Esophagus mucosa (tissue), 1 donor: ENCODE data around the gene CDH12. TPM values are rescaled to one million over a fixed set of nuclear protein-coding genes. Genes with fewer than 3 reads are reported as not detected.
"Not testable (repeated sequence)": the region's sequence is repeated elsewhere in the genome, so short reads cannot be mapped to it uniquely, and the experiment has no call there.

Experiments
- ATAC-seq: fragments of 200-7000 bp; cut with Tn5 transposase; one replicate; pipeline ENCODE4 v1.9.1; 2020
- total RNA-seq: library from RNA; stranded (reverse); gene quantifications from one replicate; pipeline ENCODE4 v1.2.4, GENCODE V29; 2023
- donor health status: DM: yes; HTN: yes; CAD: no.

CDH12 gene
- total RNA-seq, 1 donor from 2014 or later, result not detected

GRCh38 chr5:22431406-22431805, 421.7 kb downstream of the CDH12 start:
- ATAC-seq, result no peak

DNA sequence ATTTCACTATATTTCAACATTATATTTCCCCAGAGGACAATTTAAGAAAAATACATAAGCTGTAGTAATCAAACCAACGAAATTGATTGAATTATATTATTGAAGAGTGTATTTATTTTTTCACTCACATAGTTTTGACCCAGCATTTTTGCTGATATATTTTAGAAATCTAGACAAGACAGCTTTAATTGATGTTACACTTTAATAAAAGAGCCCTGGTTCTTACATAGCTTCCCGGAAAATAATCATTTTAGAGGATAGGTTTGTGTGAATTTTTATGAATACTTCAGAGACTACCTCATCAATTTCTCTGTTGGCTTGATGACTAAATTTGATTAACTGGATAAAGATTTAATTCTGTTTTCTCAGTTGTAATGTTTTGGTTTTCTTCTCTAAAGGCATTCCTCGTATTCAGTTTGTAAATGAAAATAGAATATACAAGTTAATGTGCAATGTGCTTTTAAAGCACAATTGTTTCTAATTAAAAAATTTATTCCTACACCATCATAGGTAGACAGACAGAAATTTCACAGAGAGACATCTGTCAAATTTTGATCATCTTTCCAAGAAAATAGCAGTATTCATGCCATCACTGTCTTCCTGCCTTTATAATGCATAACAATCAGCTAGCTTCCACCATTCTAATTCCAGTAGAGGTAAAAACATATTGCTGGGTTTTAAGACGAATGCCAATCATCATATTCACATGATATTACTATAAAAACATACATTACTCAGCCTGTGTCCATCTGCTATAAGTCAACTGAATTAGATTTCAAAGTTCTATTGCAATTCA, 441.4 kb downstream of the CDH12 start:
- ATAC-seq, result no peak

DNA sequence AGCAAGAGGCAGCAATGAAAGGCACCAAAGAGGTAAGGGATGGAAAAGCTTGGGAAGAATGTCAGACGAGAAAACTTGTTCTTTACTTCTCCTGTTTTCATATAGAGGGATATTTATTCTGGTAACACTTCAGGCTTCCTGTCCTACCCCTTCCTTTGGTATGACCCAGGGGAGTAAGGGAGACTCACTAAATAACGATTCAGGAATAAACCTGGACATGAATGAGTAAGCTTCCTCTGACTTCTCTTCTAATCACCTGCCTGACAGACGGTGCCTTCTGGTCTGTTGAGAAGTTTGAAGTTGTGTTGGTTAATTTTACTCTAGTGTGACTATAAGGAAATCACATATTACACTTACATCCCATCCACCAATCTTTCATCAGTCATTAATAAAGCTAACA, 461.2 kb downstream of the CDH12 start:
- no peak for ATAC-seq

GRCh38 chr5:22390888-22391287, 462.3 kb downstream of the CDH12 start:
- ATAC-seq, result no peak

DNA sequence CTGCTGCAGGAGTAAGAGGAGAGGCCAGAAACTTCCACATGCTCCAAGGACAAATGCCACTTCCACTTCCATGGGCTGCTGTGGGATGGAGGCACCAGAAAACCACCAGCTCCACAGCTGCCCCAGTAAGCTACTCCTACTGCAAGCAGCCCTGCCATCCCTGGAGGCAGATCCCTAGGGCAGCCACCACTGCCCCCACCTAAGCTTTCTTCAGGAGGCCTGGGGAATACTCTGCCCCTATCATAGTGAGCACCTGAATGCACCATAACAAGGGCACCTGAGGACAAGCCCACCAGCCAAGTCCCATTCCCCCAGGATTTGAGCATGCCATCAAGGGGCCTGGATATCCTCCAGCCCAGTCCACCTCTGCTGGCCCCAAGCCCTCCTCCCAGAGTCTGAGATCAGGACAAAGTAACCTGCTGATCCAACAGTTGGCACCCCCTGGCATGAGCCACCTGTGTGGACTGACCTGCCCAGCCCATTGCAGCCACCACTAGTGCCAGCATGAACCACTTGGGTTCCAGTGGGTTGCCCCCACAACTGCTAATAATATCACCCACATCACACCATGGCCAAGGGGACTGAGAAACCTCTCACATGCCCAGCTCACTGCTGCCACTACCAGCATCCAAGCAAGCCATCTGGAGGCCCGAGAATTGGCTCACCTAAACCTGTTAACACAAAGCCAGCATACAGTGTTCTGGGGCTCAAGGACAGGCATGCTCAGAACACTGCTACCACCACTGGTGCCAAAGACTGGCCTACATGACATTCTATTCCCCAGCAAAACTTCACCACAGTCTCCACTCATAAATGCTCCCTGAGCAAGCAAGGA, 480.1 kb downstream of the CDH12 start:
- ATAC-seq, result no peak

GRCh38 chr5:22372376-22372775, 480.8 kb downstream of the CDH12 start:
- no peak for ATAC-seq

GRCh38 chr5:22354956-22355355, 498.2 kb downstream of the CDH12 start:
- no peak for ATAC-seq

- ATAC-seq, result no peak
Measured at GRCh38 chr5:22352493-22352892, 500.7 kb downstream of the CDH12 start.

GRCh38 chr5:22351178-22351577, 502.0 kb downstream of the CDH12 start:
- ATAC-seq, result no peak

- ATAC-seq, result no peak
Measured at GRCh38 chr5:22348027-22348426, 505.1 kb downstream of the CDH12 start.

DNA sequence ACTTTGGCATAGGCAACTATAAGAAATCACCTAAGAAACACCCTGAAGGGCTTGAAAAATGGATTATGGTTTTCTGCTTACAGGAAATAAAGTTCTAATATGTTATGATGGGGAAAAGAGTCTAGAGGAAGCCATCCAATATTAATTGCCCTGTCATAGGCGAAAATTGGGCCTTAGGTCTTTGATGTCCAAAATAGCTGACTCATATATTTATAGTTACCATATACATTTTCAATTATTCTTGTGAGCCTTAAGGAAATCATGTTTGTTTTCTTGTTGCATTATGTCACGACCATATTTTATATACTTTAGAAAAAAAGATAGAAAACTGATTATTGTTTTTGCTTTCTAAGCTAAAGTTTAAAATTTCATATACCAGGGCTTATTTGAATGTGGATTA, 509.1 kb downstream of the CDH12 start:
- ATAC-seq, result no peak

DNA sequence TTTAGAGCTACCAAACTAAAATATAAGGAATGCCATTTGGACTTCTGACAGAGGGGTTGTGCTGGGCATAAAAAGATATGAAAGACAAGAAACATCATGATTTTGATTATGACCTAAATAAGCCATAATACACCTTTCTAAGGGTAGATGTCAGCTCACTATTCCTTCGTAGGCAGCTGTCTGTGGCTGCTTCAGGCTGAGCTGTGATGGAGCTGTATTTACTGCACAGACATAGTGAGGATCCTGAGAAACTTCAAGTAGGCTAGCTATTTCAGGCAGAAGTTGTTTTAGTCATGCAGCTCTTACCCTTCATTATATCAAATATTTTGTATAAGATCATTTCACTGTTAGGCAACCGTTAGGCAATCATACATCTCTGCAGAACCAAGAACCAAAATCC, 511.7 kb downstream of the CDH12 start:
- no peak for ATAC-seq

DNA sequence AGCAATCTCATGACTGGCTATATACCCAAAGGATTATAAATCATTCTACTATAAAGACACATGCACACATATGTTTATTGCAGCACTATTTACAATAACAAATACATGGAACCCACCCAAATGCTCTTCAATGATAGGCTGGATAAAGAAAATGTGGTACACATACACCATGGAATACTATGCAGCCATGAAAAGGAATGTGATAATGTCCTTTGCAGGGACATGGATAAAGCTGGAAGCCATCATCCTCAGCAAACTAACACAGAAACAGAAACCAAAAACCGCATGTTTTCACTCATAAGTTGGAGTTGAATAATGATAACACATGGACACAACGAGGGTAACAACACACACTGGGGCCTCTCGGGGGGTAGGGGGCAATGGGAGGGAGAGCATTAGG, 520.2 kb downstream of the CDH12 start:
- not testable (repeated sequence) for ATAC-seq

- ATAC-seq, result no peak
Measured at GRCh38 chr5:22329683-22330082, 523.5 kb downstream of the CDH12 start.

DNA sequence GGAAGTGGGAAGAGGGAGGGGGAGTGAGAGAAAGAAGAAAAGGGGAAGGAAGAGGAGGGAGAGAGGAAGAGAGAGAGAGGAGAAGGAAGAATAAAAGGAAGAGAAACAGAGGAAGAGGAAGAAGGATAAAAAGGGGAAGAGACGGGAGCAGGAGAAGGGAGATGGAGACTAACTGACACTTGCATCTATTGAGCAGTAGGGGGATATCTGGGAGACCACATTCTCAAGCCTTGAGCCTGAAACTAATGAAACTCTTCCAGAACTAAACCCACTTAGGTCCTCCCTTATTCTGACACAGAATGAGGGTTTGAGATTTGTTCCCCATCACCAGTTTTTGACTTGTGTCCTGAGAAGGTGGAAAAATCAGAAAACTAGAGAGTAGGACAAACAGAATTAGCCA, 533.3 kb downstream of the CDH12 start:
- no peak for ATAC-seq

GRCh38 chr5:22316294-22316693, 536.9 kb downstream of the CDH12 start:
- ATAC-seq, result no peak

DNA sequence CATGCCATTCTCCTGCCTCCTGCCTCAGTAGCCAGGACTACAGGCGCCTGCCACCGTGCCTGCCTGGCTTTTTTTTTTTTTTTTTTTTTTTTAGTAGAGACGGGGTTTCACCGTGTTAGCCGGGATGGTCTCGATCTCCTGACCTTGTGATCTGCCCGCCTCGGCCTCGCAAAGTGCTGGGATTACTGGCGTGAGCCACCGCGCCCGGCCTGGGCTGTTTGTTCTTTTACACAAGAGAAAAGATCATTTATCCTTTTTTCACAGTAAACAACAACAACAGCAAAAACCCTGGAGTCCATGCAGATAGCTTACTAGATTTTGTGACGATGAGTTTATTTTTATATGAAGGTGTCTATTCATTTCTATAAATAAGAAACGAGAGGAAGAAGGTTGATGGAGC, 538.1 kb downstream of the CDH12 start:
- not testable (repeated sequence) for ATAC-seq

- no peak for ATAC-seq
Measured at GRCh38 chr5:22314548-22314947, 538.6 kb downstream of the CDH12 start.

DNA sequence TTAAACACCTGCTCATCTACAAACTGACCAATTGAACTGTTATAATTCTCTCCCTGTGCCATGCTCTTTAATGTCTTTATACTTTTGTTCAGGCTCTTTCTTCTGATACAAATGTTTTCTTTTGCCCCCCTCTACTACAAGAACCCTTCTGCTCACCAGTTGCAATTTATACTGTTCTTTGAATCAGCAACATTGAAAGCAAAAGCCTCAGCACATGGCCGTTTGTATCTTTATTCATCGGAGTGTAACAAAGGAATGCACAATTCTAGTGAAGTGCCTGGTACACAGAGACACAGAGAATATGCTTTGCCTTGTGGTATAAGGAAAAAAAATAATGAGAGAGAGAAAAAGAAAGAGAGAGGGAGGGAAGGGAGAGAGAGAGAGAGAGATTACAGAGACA, 547.1 kb downstream of the CDH12 start:
- no peak for ATAC-seq

GRCh38 chr5:22295832-22296231, 557.3 kb downstream of the CDH12 start:
- ATAC-seq, result no peak

DNA sequence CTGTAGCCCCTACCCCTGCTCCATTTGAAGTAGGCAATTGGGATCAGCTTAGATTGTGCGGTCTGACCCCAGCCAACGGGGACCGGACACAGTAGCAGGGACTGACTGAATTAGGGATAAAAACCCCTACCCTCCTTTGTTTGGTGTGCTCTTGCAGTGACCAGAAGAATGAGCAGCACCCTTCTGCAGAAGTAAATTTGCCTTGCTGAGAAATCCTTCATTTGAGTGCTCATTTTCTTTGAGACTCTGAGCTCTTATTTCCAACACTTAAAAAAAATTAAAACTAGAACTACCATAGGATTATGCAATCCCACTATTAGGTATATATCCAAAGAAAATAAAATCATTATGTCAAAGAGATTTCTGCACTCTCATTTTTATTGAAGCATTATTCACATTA, 560.0 kb downstream of the CDH12 start:
- ATAC-seq, result no peak

DNA sequence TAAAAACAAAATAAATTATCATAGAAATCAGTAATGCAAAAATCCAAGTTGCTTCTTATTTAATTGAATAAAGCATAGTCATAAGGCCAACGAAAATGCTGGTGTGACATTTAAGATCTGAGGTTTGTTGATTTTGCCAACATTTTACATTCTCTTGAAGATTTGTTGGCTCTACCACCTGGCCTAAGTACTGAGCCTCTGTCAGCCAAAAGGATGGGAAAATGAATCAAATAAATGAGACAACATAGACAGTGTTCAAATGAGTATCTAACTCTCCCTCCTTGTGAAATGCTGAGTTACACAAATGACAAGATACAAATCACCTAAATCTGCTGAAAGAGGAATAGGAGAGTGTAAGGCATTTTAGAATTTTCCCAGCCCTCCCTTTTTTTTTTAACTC, 575.0 kb downstream of the CDH12 start:
- ATAC-seq, result no peak

DNA sequence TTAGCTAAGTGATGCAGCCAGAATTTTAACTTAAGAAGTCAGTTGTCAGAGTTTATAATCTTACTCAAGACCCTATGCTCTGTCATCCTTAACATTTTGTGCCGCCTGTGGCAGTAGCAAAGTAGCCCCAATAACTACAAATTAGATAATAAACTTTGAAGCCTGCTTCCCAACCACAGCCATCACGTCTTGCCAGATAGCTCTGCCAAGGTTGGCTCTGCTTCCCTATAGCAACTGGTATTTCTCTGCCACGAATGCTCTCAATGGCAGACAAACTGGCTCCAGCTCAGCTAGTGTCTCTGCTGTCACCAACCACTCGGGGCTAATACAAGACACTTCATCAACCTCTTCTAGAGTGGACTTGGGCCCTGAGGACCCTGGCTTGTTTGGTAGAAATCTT, 576.1 kb downstream of the CDH12 start:
- no peak for ATAC-seq

GRCh38 chr5:22265855-22266254, 587.3 kb downstream of the CDH12 start:
- not testable (repeated sequence) for ATAC-seq
